Skeletal muscle tissue (tissue), 4 donors: ENCODE data around the gene PLPPR2. TPM values are rescaled to one million over a fixed set of nuclear protein-coding genes. Genes with fewer than 3 reads are reported as not detected.
"Not testable (repeated sequence)": the region's sequence is repeated elsewhere in the genome, so short reads cannot be mapped to it uniquely, and the experiment has no call there.

ENCODE experiments used
- H3K27ac ChIP-seq: one replicate; pipeline ENCODE4 v1.7.0; 2013; ENCODE audit warnings: mild to moderate bottlenecking, low read depth, low read length, inconsistent platforms
- H3K27me3 ChIP-seq, 3 donors: one replicate each; pipeline ENCODE4 v1.7.0; 2013; ENCODE audit warnings: low read length in 3 of 3; ENCODE audit not compliant: control insufficient read depth in 3 of 3, insufficient read depth in 3 of 3
- H3K36me3 ChIP-seq, 3 donors: one replicate each; pipeline ENCODE4 v1.7.0; 2013; ENCODE audit warnings: low read length in 3 of 3; ENCODE audit not compliant: control insufficient read depth in 3 of 3, insufficient read depth in 3 of 3
- H3K4me1 ChIP-seq, 3 donors: one replicate each; pipeline ENCODE4 v1.7.0; 2013; ENCODE audit warnings: low read length in 3 of 3, mild to moderate bottlenecking in 3 of 3; ENCODE audit not compliant: control insufficient read depth in 3 of 3, insufficient read depth in 3 of 3
- H3K4me3 ChIP-seq, 3 donors: one replicate each; pipeline ENCODE4 v1.7.0; 2013; ENCODE audit warnings: low read length in 3 of 3
- H3K9ac ChIP-seq, 3 donors: one replicate each; pipeline ENCODE4 v1.7.0; 2013; ENCODE audit warnings: low read length in 3 of 3, mild to moderate bottlenecking in 3 of 3, moderate library complexity in 2 of 3, low read depth in 1 of 3
- H3K9me3 ChIP-seq, 3 donors: one replicate each; pipeline ENCODE4 v1.7.0; 2013; ENCODE audit warnings: low read length in 3 of 3; ENCODE audit not compliant: control insufficient read depth in 3 of 3
- total RNA-seq: library from RNA; depleted of rRNA; stranded (reverse); fragments of >200 nt; gene quantifications from one replicate; pipeline ENCODE4 v1.2.3, GENCODE V29; 2014
- donor health status: Osteomylitis.

The PLPPR2 gene
- total RNA-seq, 1 donor from 2014 or later = 4.7 TPM

DNA sequence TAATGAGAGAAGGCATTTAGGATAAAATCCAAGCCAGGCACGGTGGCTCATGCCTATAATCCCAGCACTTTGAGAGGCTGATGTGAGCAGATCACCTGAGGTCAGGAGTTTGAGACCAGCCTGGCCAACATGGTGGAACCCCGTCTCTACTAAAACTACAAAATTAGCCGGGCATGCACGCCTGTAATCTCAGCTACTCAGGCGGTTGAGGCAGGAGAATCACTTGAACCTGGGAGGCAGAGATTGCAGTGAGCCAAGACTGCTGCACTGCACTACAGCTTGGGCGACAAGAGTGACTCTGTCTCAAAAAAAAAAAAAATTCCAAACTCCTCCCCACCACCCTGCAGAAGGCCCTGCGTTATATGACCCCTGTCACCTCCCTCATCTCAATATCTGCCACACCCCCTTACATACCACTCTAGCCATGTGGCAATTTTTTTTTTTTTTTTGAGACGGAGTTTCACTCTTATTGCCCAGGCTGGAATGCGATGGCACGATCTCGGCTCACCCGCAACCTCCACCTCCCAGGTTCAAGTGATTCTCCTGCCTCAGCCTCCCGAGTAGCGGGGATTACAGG lies 24.1 kb downstream of the PLPPR2 start:
- Histone ChIP-seq H3K27me3 (peaks cover 18 to 30% (median 23%) of the 10 kb centered on the region in 3 donors), H3K4me1 (peaks cover 36 to 48% (median 37%) of the 10 kb centered on the region in 3 donors)
- H3K27ac ChIP-seq, H3K36me3 ChIP-seq, H3K9ac ChIP-seq, H3K4me3 ChIP-seq, H3K9me3 ChIP-seq: not testable (repeated sequence)

DNA sequence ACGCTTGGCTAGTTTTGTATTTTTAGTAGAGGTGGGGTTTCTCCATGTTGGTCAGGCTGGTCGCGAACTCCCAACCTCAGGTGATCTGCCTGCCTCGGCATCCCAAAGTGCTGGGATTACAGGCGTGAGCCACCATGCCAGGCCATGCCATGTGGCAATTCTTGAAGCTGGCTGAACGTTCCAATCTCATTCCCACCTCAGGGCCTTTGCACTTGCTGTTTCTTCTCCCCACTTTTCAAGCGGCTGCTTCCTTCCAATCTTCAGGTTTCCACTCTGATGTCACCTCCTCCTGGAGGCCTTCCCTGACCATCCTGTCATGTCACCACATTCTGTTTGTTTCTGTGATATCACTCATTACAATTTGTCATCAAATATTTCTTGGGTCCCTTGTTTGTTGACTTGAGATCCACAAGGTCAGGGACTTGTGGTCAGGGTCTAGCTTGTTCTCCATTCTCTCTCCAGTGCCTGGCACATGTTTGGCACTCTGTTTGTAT lies 24.7 kb downstream of the PLPPR2 start:
- no peak overlapping the region for H3K27ac ChIP-seq
- peak overlapping the region in 2 of 3 donors; percentile 82 to 89 for H3K4me3 ChIP-seq
- peaks cover 18 to 30% (median 23%) of the 10 kb centered on the region in 3 donors for H3K27me3 ChIP-seq
- H3K4me1 ChIP-seq = peaks cover 36 to 48% (median 37%) of the 10 kb centered on the region in 3 donors
- peaks cover 3 to 6% (median 4%) of the 10 kb centered on the region in 3 donors for H3K36me3 ChIP-seq
- H3K9me3 ChIP-seq = no peaks in the 10 kb centered on the region
- H3K9ac ChIP-seq = no peak overlapping the region

DNA sequence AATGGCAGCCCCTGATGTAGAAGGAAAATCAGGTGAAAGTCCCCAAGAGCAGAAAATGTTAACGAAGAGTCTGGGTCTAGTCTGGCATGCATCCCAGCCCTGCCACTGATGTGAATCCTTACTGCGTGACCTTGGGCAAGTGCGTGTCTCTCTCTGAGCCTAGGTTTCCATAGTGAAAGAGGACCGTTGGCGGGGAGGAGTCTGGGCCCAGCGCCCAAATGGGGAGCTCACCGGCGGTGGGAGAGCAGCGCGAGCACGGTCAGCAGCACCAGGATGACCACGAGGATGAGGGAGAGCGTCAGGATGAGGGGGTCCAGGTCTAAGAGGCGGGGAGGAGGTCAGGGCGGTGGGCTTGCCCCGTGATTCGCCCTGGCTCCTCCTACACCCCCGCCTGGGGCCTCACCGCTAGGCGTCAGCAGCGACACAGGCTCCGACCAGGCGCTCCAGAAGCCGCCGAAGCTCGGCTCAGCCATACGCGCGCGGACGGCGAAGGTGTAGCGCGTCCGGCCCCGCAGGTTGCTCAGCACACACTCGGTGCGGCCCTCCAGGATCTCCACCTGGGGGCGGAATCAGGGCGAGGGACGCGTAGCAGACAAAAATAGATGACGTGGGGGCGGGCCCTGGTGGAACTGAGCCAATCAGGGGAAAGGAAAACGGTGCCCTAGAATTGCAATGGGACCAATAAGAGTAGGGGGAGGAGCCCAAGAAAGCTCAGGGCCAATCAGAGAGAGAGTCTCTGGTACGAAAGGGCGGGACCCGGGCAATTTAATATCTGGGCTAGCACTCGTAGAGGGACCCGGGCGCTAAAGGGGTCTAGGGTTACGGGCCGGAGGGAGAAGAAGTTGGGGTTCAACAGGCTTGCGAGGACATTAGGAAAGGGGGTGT lies 25.7 kb downstream of the PLPPR2 start:
- Histone ChIP-seq H3K4me1 (peaks cover 27 to 40% (median 30%) of the 10 kb centered on the region in 3 donors), H3K27ac (peak overlapping the region; percentile 79), H3K27me3 (peaks cover 18 to 30% (median 23%) of the 10 kb centered on the region in 3 donors), H3K36me3 (peaks cover 3 to 6% (median 4%) of the 10 kb centered on the region in 3 donors), H3K9ac (peak overlapping the region; percentile 80 to 92 (median 83)), H3K4me3 (peak overlapping the region; percentile 82 to 89 (median 88)), H3K9me3 (no peaks in the 10 kb centered on the region)

DNA sequence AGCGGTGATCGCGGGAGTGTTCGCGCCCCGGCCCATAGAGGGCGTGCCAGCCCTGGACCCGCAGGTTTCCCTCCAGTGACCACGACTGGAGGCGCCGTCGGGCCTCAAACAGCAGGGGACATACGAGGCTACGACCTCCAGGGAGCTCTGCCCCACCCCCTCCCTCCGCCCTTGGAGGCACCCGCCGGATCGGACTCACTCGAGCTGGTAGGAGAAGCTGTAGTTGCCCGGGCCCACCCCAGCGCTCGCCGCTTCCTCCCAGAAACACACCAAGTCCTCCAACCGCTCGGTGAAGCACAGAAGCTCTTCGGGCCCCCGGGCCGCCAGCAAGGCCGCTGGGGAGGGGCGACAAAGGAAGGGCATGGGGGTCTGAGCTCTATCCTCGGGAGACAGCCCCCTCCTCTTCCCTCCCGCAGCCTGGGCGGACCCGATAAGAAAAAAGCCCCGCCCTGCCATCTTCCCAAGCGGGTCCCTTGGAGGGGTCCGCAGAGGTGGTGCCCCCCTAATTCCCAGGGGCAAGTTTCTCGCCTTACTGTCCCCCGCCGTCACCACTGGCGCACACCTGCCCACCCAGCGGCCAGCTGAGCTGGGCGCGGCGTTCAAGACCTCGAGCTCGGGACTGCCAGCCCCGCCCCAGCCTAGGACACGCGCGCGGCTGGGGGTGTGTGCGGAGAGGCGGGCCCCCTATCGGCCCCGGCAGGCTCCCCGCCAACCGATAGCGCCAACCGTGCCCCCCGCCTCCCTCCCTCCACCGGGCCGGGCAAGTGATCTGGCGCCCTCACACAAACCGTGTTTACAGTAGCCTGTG lies 27.9 kb downstream of the PLPPR2 start:
- Histone ChIP-seq H3K4me1 (peaks cover 18 to 28% (median 22%) of the 10 kb centered on the region in 3 donors), H3K27ac (no peak overlapping the region), H3K4me3 (peak overlapping the region in 1 of 3 donors; percentile 43), H3K36me3 (peaks cover under 1 to 5% (median 4%) of the 10 kb centered on the region in 3 donors), H3K9ac (no peak overlapping the region), H3K9me3 (no peaks in the 10 kb centered on the region), H3K27me3 (peaks cover 18 to 30% (median 23%) of the 10 kb centered on the region in 3 donors)

DNA sequence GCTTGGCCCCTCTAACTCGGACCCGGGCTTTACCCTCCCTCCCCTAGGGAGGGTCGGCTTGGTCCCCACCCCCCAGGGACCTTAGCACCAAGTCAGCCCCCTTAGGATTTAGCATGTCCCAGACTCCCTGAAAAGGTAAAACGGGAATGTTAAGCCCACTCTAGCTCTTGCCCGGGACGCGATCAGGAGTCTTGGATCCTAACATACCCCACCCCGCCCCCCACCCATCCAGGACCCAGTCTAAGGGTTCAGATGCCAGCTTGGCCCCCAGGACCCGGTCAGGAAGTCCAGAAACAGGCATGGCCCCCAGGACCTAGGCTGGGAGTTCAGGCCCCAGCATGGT lies 28.4 kb downstream of the PLPPR2 start:
- Histone ChIP-seq H3K27ac (no peak overlapping the region), H3K27me3 (peaks cover 18 to 30% (median 23%) of the 10 kb centered on the region in 3 donors), H3K9ac (no peak overlapping the region), H3K4me3 (no peak overlapping the region), H3K9me3 (no peaks in the 10 kb centered on the region), H3K4me1 (peaks cover 18 to 22% (median 22%) of the 10 kb centered on the region in 3 donors), H3K36me3 (no peaks in the 10 kb centered on the region)

- Histone ChIP-seq H3K4me3 (no peak overlapping the region), H3K4me1 (peaks cover 18 to 22% (median 21%) of the 10 kb centered on the region in 3 donors), H3K27ac (no peak overlapping the region), H3K36me3 (no peaks in the 10 kb centered on the region), H3K9ac (no peak overlapping the region), H3K27me3 (peaks cover 18 to 30% (median 23%) of the 10 kb centered on the region in 3 donors), H3K9me3 (no peaks in the 10 kb centered on the region)
Measured at GRCh38 chr19:11384778-11385129, 29.5 kb downstream of the PLPPR2 start.

GRCh38 chr19:11387162-11388034 lies 32.2 kb downstream of the PLPPR2 start:
- Histone ChIP-seq H3K27me3 (peaks cover 10 to 20% (median 15%) of the 10 kb centered on the region in 3 donors), H3K4me1 (peaks cover 0 to 4% (median 2%) of the 10 kb centered on the region in 3 donors), H3K9ac (no peak overlapping the region), H3K4me3 (no peak overlapping the region), H3K27ac (no peak overlapping the region), H3K9me3 (peaks cover 0 to 2% (median 0%) of the 10 kb centered on the region in 3 donors), H3K36me3 (no peaks in the 10 kb centered on the region)

GRCh38 chr19:11390359-11390758 lies 35.1 kb downstream of the PLPPR2 start:
- peaks cover 0 to 2% (median 0%) of the 10 kb centered on the region in 3 donors for H3K9me3 ChIP-seq
- no peak overlapping the region for H3K9ac ChIP-seq
- H3K36me3 ChIP-seq = no peaks in the 10 kb centered on the region
- H3K4me1 ChIP-seq = no peaks in the 10 kb centered on the region
- no peak overlapping the region for H3K27ac ChIP-seq
- H3K4me3 ChIP-seq = no peak overlapping the region
- H3K27me3 ChIP-seq = peaks cover 3 to 8% (median 8%) of the 10 kb centered on the region in 3 donors
